ENCODE results near the gene CDH1. TPM values are rescaled to one million over a fixed set of nuclear protein-coding genes. Genes with fewer than 3 reads are reported as not detected.
A peak's percentile ranks its signal among the peaks of the same experiment; 100 is the strongest.

CDH1 gene
- total RNA-seq, result 100 to 1,000 TPM in 3 of 4 donors, 10 to 100 TPM in 1; 72.7 to 302 (median 160) TPM

DNA sequence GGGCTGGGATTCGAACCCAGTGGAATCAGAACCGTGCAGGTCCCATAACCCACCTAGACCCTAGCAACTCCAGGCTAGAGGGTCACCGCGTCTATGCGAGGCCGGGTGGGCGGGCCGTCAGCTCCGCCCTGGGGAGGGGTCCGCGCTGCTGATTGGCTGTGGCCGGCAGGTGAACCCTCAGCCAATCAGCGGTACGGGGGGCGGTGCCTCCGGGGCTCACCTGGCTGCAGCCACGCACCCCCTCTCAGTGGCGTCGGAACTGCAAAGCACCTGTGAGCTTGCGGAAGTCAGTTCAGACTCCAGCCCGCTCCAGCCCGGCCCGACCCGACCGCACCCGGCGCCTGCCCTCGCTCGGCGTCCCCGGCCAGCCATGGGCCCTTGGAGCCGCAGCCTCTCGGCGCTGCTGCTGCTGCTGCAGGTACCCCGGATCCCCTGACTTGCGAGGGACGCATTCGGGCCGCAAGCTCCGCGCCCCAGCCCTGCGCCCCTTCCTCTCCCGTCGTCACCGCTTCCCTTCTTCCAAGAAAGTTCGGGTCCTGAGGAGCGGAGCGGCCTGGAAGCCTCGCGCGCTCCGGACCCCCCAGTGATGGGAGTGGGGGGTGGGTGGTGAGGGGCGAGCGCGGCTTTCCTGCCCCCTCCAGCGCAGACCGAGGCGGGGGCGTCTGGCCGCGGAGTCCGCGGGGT is at the start of gene CDH1:
TSS of gene CDH1 (plus strand) at position 247 of the 684 bp plus-strand sequence. CDS start at position 371, 124 bp downstream.
- TF ChIP-seq CTCF (IDR thresholded peaks at IDR 0.05) (no peak), POLR2A (IDR thresholded peaks at IDR 0.05) (peak in 3 of 4 donors; percentile 82 to 91 (median 82))
- H3K36me3 ChIP-seq, result peaks cover 0 to 11% (median 0%) of the 10 kb centered on the region in 3 donors
- no peaks in the 10 kb centered on the region for H3K9me3 ChIP-seq
- 7% methylated on average over 29 of the region's 63 CpGs; no CpG with 5 or more reads in 1 of the 2 donors for WGBS, 2 donors
- peak within 1 kb of the TSS; percentile 61 to 79 (median 74) for H3K4me3 ChIP-seq
- H3K27ac ChIP-seq, result peak within 1 kb of the TSS; percentile 83 to 98 (median 92)
- peaks cover 0 to 41% (median 5%) of the 10 kb centered on the region in 4 donors for H3K27me3 ChIP-seq
- no peak for DNase-seq
- intact Hi-C loops (cut with DNase I), result no loop called here
- peaks cover 15 to 65% (median 18%) of the 10 kb centered on the region in 3 donors for H3K4me1 ChIP-seq

- Histone ChIP-seq H3K27ac (no peak overlapping the region), H3K4me1 (no peaks in the 10 kb centered on the region), H3K27me3 (no peaks in the 10 kb centered on the region), H3K4me3 (no peak overlapping the region), H3K9me3 (no peaks in the 10 kb centered on the region), H3K36me3 (peaks cover 0 to 75% (median 4%) of the 10 kb centered on the region in 3 donors)
- TF ChIP-seq CTCF (IDR thresholded peaks at IDR 0.05) (no peak), POLR2A (IDR thresholded peaks at IDR 0.05) (no peak)
- intact Hi-C loops (cut with DNase I), result no loop called here
- no peak for DNase-seq
- WGBS, 2 donors, result 78 to 85% methylated on average over 4 to 5 of the region's 5 CpGs
Measured at GRCh38 chr16:68689921-68690320, 47.2 kb upstream of the CDH1 start.

GRCh38 chr16:68695575-68695974 is 41.5 kb upstream of the CDH1 start:
- no peak overlapping the region for H3K27ac ChIP-seq
- H3K9me3 ChIP-seq, result no peaks in the 10 kb centered on the region
- peaks cover 0 to 52% (median 0%) of the 10 kb centered on the region in 3 donors for H3K36me3 ChIP-seq
- H3K27me3 ChIP-seq, result no peaks in the 10 kb centered on the region
- TF ChIP-seq POLR2A (IDR thresholded peaks at IDR 0.05) (no peak), CTCF (IDR thresholded peaks at IDR 0.05) (no peak)
- intact Hi-C loops (cut with DNase I), result no loop called here
- WGBS, 2 donors, result 73 to 85% methylated on average over 11 of the region's 11 CpGs
- no peak for DNase-seq
- H3K4me1 ChIP-seq, result peaks cover 0 to 9% (median 6%) of the 10 kb centered on the region in 3 donors
- no peak overlapping the region for H3K4me3 ChIP-seq

GRCh38 chr16:68696514-68696913 is 40.6 kb upstream of the CDH1 start:
- WGBS, 2 donors, result 82 to 83% methylated on average over 8 of the region's 8 CpGs
- no peak for DNase-seq
- H3K9me3 ChIP-seq, result no peaks in the 10 kb centered on the region
- H3K27me3 ChIP-seq, result no peaks in the 10 kb centered on the region
- intact Hi-C loops (cut with DNase I), result no loop called here
- peaks cover 0 to 51% (median 0%) of the 10 kb centered on the region in 3 donors for H3K36me3 ChIP-seq
- H3K4me3 ChIP-seq, result no peak overlapping the region
- TF ChIP-seq POLR2A (IDR thresholded peaks at IDR 0.05) (no peak), CTCF (IDR thresholded peaks at IDR 0.05) (peak in 1 of 6 experiments; percentile 10)
- H3K27ac ChIP-seq, result no peak overlapping the region
- H3K4me1 ChIP-seq, result peaks cover 0 to 9% (median 6%) of the 10 kb centered on the region in 3 donors

DNA sequence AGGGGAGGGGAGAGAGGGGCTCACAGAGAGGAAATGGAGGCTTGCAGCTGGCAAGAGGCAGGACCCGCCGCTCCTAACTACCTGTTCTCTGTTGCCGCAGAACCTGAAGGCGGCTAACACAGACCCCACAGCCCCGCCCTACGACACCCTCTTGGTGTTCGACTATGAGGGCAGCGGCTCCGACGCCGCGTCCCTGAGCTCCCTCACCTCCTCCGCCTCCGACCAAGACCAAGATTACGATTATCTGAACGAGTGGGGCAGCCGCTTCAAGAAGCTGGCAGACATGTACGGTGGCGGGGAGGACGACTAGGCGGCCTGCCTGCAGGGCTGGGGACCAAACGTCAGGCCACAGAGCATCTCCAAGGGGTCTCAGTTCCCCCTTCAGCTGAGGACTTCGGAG is 39.0 kb upstream of the CDH1 start:
- no peak for TF ChIP-seq CTCF (IDR thresholded peaks at IDR 0.05)
- no peak for TF ChIP-seq POLR2A (IDR thresholded peaks at IDR 0.05)
- H3K27ac ChIP-seq, result no peak overlapping the region
- H3K27me3 ChIP-seq, result no peaks in the 10 kb centered on the region
- intact Hi-C loops (cut with DNase I), result no loop called here
- H3K4me3 ChIP-seq, result no peak overlapping the region
- H3K9me3 ChIP-seq, result no peaks in the 10 kb centered on the region
- H3K4me1 ChIP-seq, result peaks cover 0 to 9% (median 6%) of the 10 kb centered on the region in 3 donors
- DNase-seq, result no peak
- 69 to 90% methylated on average over 6 to 14 of the region's 23 CpGs for WGBS, 2 donors
- peaks cover 0 to 36% (median 0%) of the 10 kb centered on the region in 3 donors for H3K36me3 ChIP-seq
